Mesendoderm (in vitro differentiated cells): Measurements from ENCODE around the gene ATF7IP.

Experiments used
- DNase-seq: peaks from one replicate; pipeline ENCODE4 v3.0.0; 2013
- H2AK5ac ChIP-seq: 2 replicates; pipeline ENCODE4 v1.6.1; 2013; ENCODE audit warnings: low read length, inconsistent platforms
- H2BK120ac ChIP-seq: 2 replicates; pipeline ENCODE4 v1.6.1; 2013; ENCODE audit warnings: low read depth, mild to moderate bottlenecking, low read length, moderate library complexity, mixed read lengths
- H2BK15ac ChIP-seq: replicated peaks from 2 replicates; pipeline ENCODE4 v1.6.1; 2013; ENCODE audit warnings: low read depth, mild to moderate bottlenecking, moderate library complexity
- H2BK5ac ChIP-seq: 2 replicates; pipeline ENCODE4 v1.6.1; 2013; ENCODE audit warnings: low read length, inconsistent platforms
- H3K18ac ChIP-seq: 2 replicates; pipeline ENCODE4 v1.6.1; 2013; ENCODE audit warnings: mild to moderate bottlenecking, low read length, mixed read lengths
- H3K23ac ChIP-seq: one replicate; pipeline ENCODE4 v1.6.1; 2013; ENCODE audit warnings: low read length
- H3K27ac ChIP-seq: 2 replicates; pipeline ENCODE4 v1.5.1; 2013; ENCODE audit warnings: low read depth, mild to moderate bottlenecking, inconsistent platforms, low read length, moderate library complexity
- H3K27me3 ChIP-seq: 2 replicates; pipeline ENCODE4 v1.6.1; 2013; ENCODE audit warnings: low read length, control low read depth, mild to moderate bottlenecking, inconsistent platforms; ENCODE audit not compliant: insufficient read depth, poor library complexity
- H3K36me3 ChIP-seq: 2 replicates; pipeline ENCODE4 v1.6.1; 2013; ENCODE audit warnings: low read length, inconsistent platforms; ENCODE audit not compliant: control insufficient read depth, insufficient read depth
- H3K4ac ChIP-seq: one replicate; pipeline ENCODE4 v1.6.1; 2013; ENCODE audit warnings: low read depth, mild to moderate bottlenecking, low read length, moderate library complexity
- H3K4me1 ChIP-seq: 2 replicates; pipeline ENCODE4 v1.6.1; 2013; ENCODE audit warnings: low read depth, low read length, inconsistent platforms; ENCODE audit not compliant: control insufficient read depth
- H3K4me2 ChIP-seq: 2 replicates; pipeline ENCODE4 v1.6.1; 2013; ENCODE audit warnings: low read length
- H3K4me3 ChIP-seq: 2 replicates; pipeline ENCODE4 v1.5.1; 2013; ENCODE audit warnings: mild to moderate bottlenecking, low read length
- H3K56ac ChIP-seq: one replicate; pipeline ENCODE4 v1.6.1; 2013; ENCODE audit warnings: low read length
- H3K79me1 ChIP-seq: 2 replicates; pipeline ENCODE4 v1.6.1; 2013; ENCODE audit warnings: low read length, inconsistent platforms
- H3K79me2 ChIP-seq: 2 replicates; pipeline ENCODE4 v1.6.1; 2013; ENCODE audit warnings: mild to moderate bottlenecking, low read length; ENCODE audit not compliant: control insufficient read depth, insufficient read depth
- H3K9ac ChIP-seq: 2 replicates; pipeline ENCODE4 v1.6.1; 2013; ENCODE audit warnings: low read length, inconsistent platforms
- H4K5ac ChIP-seq: one replicate; pipeline ENCODE4 v1.6.1; 2013; ENCODE audit warnings: low read length
- H4K8ac ChIP-seq: one replicate; pipeline ENCODE4 v1.6.1; 2013; ENCODE audit warnings: low read depth, mild to moderate bottlenecking, control low read depth, low read length, moderate library complexity
- WGBS: extraction: QIAGEN DNeasy Blood & Tissue Kit; methylation state at CpG from one replicate; pipeline ENCODE4 v1.1.7; 2013; ENCODE audit warnings: low lambda C conversion rate, missing lambda C conversion rate; ENCODE audit not compliant: insufficient coverage; ENCODE audit errors: extremely low coverage; 5-methylcytosine and 5-hydroxymethylcytosine counted together

Gene ATF7IP

DNA sequence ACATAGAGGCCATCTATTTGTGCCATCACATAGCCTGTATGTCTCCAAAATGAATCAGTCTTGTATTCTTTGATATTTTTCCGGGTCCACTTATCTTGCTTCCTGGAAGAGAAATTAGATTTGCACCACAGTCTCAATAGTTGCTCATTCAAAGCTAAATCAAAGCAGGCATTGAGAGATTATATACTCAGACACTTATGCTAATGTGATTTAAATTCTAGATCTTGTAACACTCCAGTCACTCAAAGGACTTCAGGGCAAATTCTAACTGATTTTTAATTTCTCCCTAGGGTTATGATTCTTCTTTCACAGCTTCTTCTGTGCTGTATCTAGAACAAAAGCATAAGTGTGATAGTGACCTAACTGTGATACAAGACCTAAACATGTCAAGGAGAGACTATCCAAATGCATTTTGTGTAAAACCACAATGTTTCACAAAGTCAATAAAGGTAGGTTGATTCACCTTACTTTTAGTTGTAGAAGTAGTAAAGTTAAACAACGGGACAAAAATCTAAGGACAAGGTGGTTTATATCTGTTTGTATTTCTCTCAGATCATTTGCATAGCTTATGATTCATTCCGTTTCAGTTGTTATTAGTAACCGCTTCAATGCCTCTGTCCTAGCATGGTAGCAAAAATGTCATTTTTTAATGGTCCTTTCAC is 175.4 kb downstream of the ATF7IP start:
- no peaks in the 10 kb centered on the region for H3K79me1 ChIP-seq
- H2AK5ac ChIP-seq = no peak overlapping the region
- no peak for DNase-seq
- no peak overlapping the region for H2BK5ac ChIP-seq
- WGBS = no CpG with 5 or more reads among the region's 4 CpGs
- H3K79me2 ChIP-seq = no peaks in the 10 kb centered on the region
- no peak overlapping the region for H2BK120ac ChIP-seq
- H3K4me3 ChIP-seq = no peak overlapping the region
- no peaks in the 10 kb centered on the region for H3K4me1 ChIP-seq
- H3K23ac ChIP-seq = no peak overlapping the region
- no peak overlapping the region for H3K4me2 ChIP-seq
- H3K27me3 ChIP-seq = no peaks in the 10 kb centered on the region
- H3K18ac ChIP-seq = no peak overlapping the region
- no peak overlapping the region for H3K56ac ChIP-seq
- no peaks in the 10 kb centered on the region for H3K36me3 ChIP-seq
- H4K5ac ChIP-seq = no peak overlapping the region
- no peak overlapping the region for H3K9ac ChIP-seq
- H2BK15ac ChIP-seq = no peak overlapping the region
- no peak overlapping the region for H3K4ac ChIP-seq
- H3K27ac ChIP-seq = no peak overlapping the region
- H4K8ac ChIP-seq = no peak overlapping the region

DNA sequence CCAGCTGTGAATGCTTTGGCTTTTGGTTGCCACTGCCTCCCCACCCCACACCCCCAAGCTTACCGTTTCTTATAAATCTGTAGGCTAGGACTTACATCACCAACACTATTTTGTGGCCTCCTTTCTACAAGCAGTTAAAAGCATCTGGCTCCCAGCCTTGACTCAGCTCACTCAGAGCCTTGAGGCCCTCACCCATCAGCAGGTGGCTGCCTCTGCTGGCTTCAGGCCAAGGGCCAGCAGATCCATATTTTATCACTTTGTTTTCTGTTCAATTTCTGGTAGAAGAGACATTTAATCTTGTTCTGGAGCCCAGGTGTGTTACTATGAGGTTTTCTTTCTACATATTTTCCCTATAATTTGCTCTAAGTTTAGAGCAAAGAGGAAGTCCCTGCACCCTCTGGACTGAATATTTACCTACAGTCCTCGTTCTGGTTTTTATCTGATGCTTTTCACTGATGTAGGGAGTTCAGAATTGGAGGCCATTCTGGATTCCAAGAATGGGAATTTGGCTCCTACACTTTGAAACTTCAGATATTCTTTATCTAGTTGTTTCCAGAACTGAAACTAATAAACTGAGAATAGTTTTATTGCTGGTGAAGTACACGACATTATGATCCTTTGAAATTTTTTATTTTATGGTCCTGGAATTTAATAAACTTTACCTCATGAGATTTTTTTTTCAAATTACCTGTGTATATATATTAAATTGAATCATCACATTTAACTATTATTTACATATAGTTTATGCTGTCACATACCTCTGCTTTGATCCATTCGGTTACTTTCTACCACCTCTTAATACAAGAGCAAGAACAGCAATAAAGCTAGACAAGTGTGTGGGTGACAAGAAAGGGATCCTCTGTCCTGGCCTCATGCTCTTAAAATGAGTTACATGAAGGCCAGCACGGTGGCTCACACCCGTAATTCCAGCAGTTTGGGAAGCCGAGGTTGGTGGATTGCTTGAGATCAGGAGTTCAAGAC is 180.0 kb downstream of the ATF7IP start:
- H2AK5ac ChIP-seq = no peak overlapping the region
- WGBS = no CpG with 5 or more reads among the region's 7 CpGs

DNA sequence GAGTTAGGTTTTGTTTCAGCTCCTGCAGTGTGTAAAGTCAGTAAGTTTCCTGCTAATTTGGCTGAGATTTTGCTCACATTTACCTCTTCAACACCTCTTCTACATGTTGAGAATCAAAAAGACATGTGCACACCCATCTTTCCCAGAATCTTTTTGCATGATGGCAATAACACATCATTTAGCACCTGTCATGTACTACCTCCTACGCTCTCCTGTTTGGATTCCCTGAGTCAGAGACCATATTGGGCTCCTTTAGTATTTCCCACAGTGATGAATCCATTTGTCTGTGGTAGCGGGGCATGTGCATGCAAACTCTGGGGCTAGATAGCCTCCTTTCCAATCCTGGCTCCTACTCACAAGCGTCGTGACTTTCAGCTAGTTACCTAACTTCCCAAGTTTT is 182.1 kb downstream of the ATF7IP start:
- Histone ChIP-seq H2AK5ac (no peak overlapping the region), H3K79me2 (no peaks in the 10 kb centered on the region), H3K9ac (no peak overlapping the region), H3K23ac (no peak overlapping the region), H4K5ac (no peak overlapping the region), H2BK120ac (no peak overlapping the region), H3K4me1 (no peaks in the 10 kb centered on the region), H3K36me3 (no peaks in the 10 kb centered on the region), H2BK15ac (no peak overlapping the region), H3K4ac (no peak overlapping the region), H3K27ac (no peak overlapping the region), H2BK5ac (no peak overlapping the region), H3K4me2 (no peak overlapping the region), H3K27me3 (no peaks in the 10 kb centered on the region), H3K79me1 (no peaks in the 10 kb centered on the region), H3K18ac (no peak overlapping the region), H4K8ac (no peak overlapping the region), H3K4me3 (no peak overlapping the region), H3K56ac (no peak overlapping the region)
- no CpG with 5 or more reads among the region's 4 CpGs for whole genome bisulfite sequencing
- no peak for DNase-seq

More for the DNA sequence above, 180.0 kb downstream of the ATF7IP start:
- H3K27me3 ChIP-seq = no peaks in the 10 kb centered on the region
- H3K79me1 ChIP-seq = no peaks in the 10 kb centered on the region
- no peak overlapping the region for H3K27ac ChIP-seq
- no peak overlapping the region for H2BK5ac ChIP-seq
- no peak for DNase-seq
- no peaks in the 10 kb centered on the region for H3K4me1 ChIP-seq
- no peak overlapping the region for H3K4me3 ChIP-seq
- no peak overlapping the region for H2BK120ac ChIP-seq
- no peak overlapping the region for H2BK15ac ChIP-seq
- H3K9ac ChIP-seq = no peak overlapping the region
- H4K5ac ChIP-seq = no peak overlapping the region
- H3K23ac ChIP-seq = no peak overlapping the region
- H3K56ac ChIP-seq = no peak overlapping the region
- H4K8ac ChIP-seq = peak overlapping the region; percentile 28
- H3K79me2 ChIP-seq = no peaks in the 10 kb centered on the region
- no peaks in the 10 kb centered on the region for H3K36me3 ChIP-seq
- H3K18ac ChIP-seq = no peak overlapping the region
- H3K4me2 ChIP-seq = no peak overlapping the region
- no peak overlapping the region for H3K4ac ChIP-seq

DNA sequence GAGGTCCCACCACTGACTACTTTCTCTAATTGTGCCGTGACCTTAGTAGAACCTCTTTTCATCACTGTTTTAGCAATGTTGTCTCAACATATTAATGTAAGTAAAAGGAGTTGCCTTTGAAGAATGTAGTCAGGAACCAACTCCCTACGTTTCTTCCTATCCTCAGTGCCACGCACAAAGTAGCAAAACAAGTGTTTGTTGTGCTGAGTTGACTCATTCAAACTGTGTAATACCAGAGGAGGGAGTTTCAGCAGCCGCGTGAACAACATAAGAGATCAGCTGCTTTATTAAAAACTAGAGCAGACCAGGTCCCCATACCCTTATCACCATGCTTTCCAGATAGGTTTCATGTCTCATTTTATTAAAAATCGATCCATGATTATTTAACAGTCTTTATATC is 183.1 kb downstream of the ATF7IP start:
- no peak overlapping the region for H3K27ac ChIP-seq
- H3K23ac ChIP-seq = no peak overlapping the region
- no peak overlapping the region for H2BK15ac ChIP-seq
- no peaks in the 10 kb centered on the region for H3K4me1 ChIP-seq
- DNase-seq = no peak
- no peak overlapping the region for H3K18ac ChIP-seq
- no peak overlapping the region for H3K4me2 ChIP-seq
- H4K5ac ChIP-seq = no peak overlapping the region
- no peak overlapping the region for H2AK5ac ChIP-seq
- no peaks in the 10 kb centered on the region for H3K36me3 ChIP-seq
- no peak overlapping the region for H4K8ac ChIP-seq
- no peak overlapping the region for H3K9ac ChIP-seq
- no peak overlapping the region for H2BK120ac ChIP-seq
- H2BK5ac ChIP-seq = no peak overlapping the region
- no peak overlapping the region for H3K56ac ChIP-seq
- H3K4ac ChIP-seq = no peak overlapping the region
- H3K27me3 ChIP-seq = no peaks in the 10 kb centered on the region
- no peak overlapping the region for H3K4me3 ChIP-seq
- no peaks in the 10 kb centered on the region for H3K79me1 ChIP-seq
- no CpG with 5 or more reads among the region's 6 CpGs for WGBS
- H3K79me2 ChIP-seq = no peaks in the 10 kb centered on the region
